Tibial nerve (tissue), 4 donors: ENCODE data around the gene NDUFS8.

Experiments
- CTCF ChIP-seq, 5 experiments: fragments of 200-600 bp in 3 of 5; fragments of 450-650 bp in 2 of 5; sonication (generic) in 3 of 5; IDR thresholded peaks; one replicate each; pipeline ENCODE4 v1.5.1; 2016 to 2019; ENCODE audit warnings: antibody characterized with exemption in 5 of 5, mild to moderate bottlenecking in 3 of 5, moderate library complexity in 2 of 5
- EP300 ChIP-seq, 2 donors: sonication (generic); formaldehyde crosslinking; IDR thresholded peaks; one replicate each; pipeline ENCODE4 v1.6.1; 2017; ENCODE audit warnings: antibody characterized with exemption in 2 of 2, mild to moderate bottlenecking in 1 of 2
- POLR2A ChIP-seq, 2 donors: fragments of 450-650 bp; IDR thresholded peaks; one replicate each; pipeline ENCODE4 v1.6.1; 2017; ENCODE audit warnings: antibody characterized with exemption in 2 of 2, mild to moderate bottlenecking in 2 of 2, moderate library complexity in 2 of 2

DNA sequence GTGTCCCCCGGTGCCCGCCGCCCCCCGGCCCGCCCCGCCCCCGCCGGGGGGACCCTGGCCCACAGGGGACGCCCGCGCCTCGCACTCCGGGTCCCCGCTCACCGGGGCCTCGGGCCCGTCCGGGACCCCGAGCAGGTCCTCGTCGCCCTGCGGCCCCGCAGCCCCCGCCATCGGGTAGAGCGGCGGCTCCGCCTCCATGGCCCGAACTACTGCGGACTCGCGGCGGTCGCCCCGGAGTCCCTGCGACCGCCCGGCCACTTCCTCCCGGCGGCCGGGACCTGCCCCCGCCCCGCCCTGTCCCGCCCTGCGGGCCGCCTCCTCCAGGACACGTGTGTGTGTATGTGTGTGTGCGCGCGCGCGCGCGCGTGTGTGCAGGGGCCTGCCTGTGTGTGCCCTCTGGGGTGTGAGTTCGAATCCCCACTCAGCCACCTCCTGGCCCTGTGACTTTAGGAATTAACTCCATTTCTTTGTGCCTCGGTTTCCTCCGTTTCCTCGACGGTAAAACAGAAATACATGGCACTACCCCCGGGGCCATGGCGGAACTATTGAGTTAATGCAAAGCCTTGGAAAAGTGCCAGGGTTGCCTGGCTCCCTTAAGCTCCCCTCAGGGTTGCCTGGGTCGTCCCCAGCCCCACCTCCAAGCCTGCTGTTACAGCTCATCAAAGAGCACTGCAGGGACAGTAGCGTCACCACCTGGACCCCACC, 26.5 kb upstream of the NDUFS8 start, which contains the start of gene UNC93B1:
- TF ChIP-seq CTCF (IDR thresholded peaks at IDR 0.05) (peak in 1 of 5 experiments; percentile 15), EP300 (IDR thresholded peaks at IDR 0.05) (peak; percentile 21 to 50), POLR2A (IDR thresholded peaks at IDR 0.05) (peak; percentile 40 to 66)
